H1 (cell line): ENCODE measurements around the gene ARHGEF6. TPM values are rescaled to one million over a fixed set of nuclear protein-coding genes. Genes with fewer than 3 reads are reported as not detected.

Experiments used
- CTCF ChIA-PET: fragments of 300-600 bp; sonication (Branson Sonifier 250); formaldehyde crosslinking; loops from one replicate; lab custom pipeline; 2021; ENCODE audit not compliant: partially characterized antibody; lab: Charles Lee
- POLR2A ChIA-PET: fragments of 300-600 bp; sonication (Branson Sonifier 250); formaldehyde crosslinking; loops from one replicate; lab custom pipeline; 2021; ENCODE audit warnings: inconsistent platforms; ENCODE audit not compliant: partially characterized antibody; lab: Charles Lee
- DNase-seq, 2 experiments: peaks; one replicate each; pipeline versions ENCODE4 v3.0.0 to v3.0.0-alpha.2; 2010 to 2022; ENCODE audit warnings: low spot score in 2 of 2, low read depth in 1 of 2, mixed read lengths in 1 of 2
- FAIRE-seq: peaks from 2 replicates; lab custom pipeline; 2011; peaks lifted over from hg19 to GRCh38; lab: Jason Lieb, UNC
- H2AFZ ChIP-seq: 2 replicates; pipeline ENCODE4 v1.8.1; 2012; ENCODE audit warnings: low read length, inconsistent platforms
- H2AK5ac ChIP-seq: 2 replicates; pipeline ENCODE4 v1.6.1; 2013; ENCODE audit warnings: low read depth, low read length
- H2BK120ac ChIP-seq: replicated peaks from 2 replicates; pipeline ENCODE3; 2013; ENCODE audit warnings: low read depth, low read length, inconsistent platforms
- H2BK12ac ChIP-seq: 2 replicates; pipeline ENCODE4 v1.6.1; 2013; ENCODE audit warnings: low read depth, low read length
- H2BK15ac ChIP-seq: 2 replicates; pipeline ENCODE4 v1.6.1; 2013; ENCODE audit warnings: low read length
- H2BK20ac ChIP-seq: 2 replicates; pipeline ENCODE4 v1.6.1; 2013; ENCODE audit warnings: low read length
- H2BK5ac ChIP-seq: 2 replicates; pipeline ENCODE4 v1.6.1; 2013; ENCODE audit warnings: low read depth, low read length
- H3K14ac ChIP-seq: 2 replicates; pipeline ENCODE4 v1.6.1; 2013; ENCODE audit warnings: inconsistent platforms; ENCODE audit not compliant: insufficient read length
- H3K18ac ChIP-seq: 2 replicates; pipeline ENCODE4 v1.6.1; 2013; ENCODE audit warnings: low read length; ENCODE audit errors: extremely low read depth
- H3K23ac ChIP-seq: 2 replicates; pipeline ENCODE4 v1.6.1; 2013; ENCODE audit warnings: inconsistent platforms; ENCODE audit not compliant: insufficient read length
- H3K23me2 ChIP-seq: 2 replicates; pipeline ENCODE4 v1.6.1; 2013; ENCODE audit warnings: low read depth, low read length
- H3K27ac ChIP-seq: 2 replicates; pipeline ENCODE4 v1.6.1; 2011; ENCODE audit warnings: low read depth, low read length, inconsistent platforms
- H3K27me3 ChIP-seq, 4 experiments: replicated peaks in 1 of 4; 1 replicate in 1 of 4; 2 replicates in 3 of 4; pipeline versions ENCODE4 v1.6.1 to v1.8.1; 2011 to 2013; ENCODE audit warnings: low read length in 3 of 4, mild to moderate bottlenecking in 3 of 4, inconsistent platforms in 2 of 4, mixed read lengths in 2 of 4, moderate library complexity in 1 of 4; ENCODE audit not compliant: control insufficient read depth in 3 of 4, insufficient read depth in 3 of 4; ENCODE audit errors: extremely low read depth in 1 of 4
- H3K36me3 ChIP-seq, 4 experiments: 2 replicates each; pipeline versions ENCODE4 v1.6.1 to v1.8.1; 2011 to 2013; ENCODE audit warnings: mild to moderate bottlenecking in 4 of 4, low read length in 3 of 4, moderate library complexity in 2 of 4, control low read depth in 1 of 4, inconsistent platforms in 1 of 4; ENCODE audit not compliant: insufficient read depth in 4 of 4, control insufficient read depth in 2 of 4
- H3K4ac ChIP-seq: replicated peaks from 2 replicates; pipeline ENCODE3; 2013; ENCODE audit warnings: low read length, low read depth, mixed read lengths, inconsistent platforms; ENCODE audit not compliant: insufficient read length
- H3K4me1 ChIP-seq, 4 experiments: replicated peaks in 1 of 4; 1 replicate in 1 of 4; 2 replicates in 3 of 4; pipeline versions ENCODE4 v1.6.1 to v1.8.1; 2011 to 2013; ENCODE audit warnings: low read length in 3 of 4, inconsistent platforms in 2 of 4, mixed read lengths in 1 of 4; ENCODE audit not compliant: insufficient read depth in 4 of 4, control insufficient read depth in 3 of 4
- H3K4me2 ChIP-seq, 2 experiments: 2 replicates each; pipeline versions ENCODE4 v1.6.1 to v1.8.1; 2011 to 2013; ENCODE audit warnings: low read depth in 2 of 2, low read length in 2 of 2, control low read depth in 1 of 2, inconsistent platforms in 1 of 2, mild to moderate bottlenecking in 1 of 2; ENCODE audit not compliant: insufficient read depth in 1 of 2
- H3K4me3 ChIP-seq, 4 experiments: fragments of 200-600, 300-600 bp in 1 of 4; sonication (generic), shearing (Covaris generic), sonication (Bioruptor Twin) in 1 of 4; 2 replicates each; pipeline versions ENCODE4 v1.5.1 to v1.8.1; 2011 to 2016; ENCODE audit warnings: low read length in 4 of 4, low read depth in 3 of 4, control low read depth in 2 of 4, inconsistent platforms in 2 of 4, mild to moderate bottlenecking in 2 of 4, mixed read lengths in 1 of 4, moderate library complexity in 1 of 4; ENCODE audit not compliant: insufficient read depth in 2 of 4; ENCODE audit errors: extremely low read depth in 1 of 4
- H3K56ac ChIP-seq: replicated peaks from 2 replicates; pipeline ENCODE3; 2013; ENCODE audit warnings: low read depth, mild to moderate bottlenecking, mixed read lengths, low read length, inconsistent platforms; ENCODE audit not compliant: insufficient read length
- H3K79me1 ChIP-seq: 2 replicates; pipeline ENCODE4 v1.6.1; 2013; ENCODE audit warnings: low read depth, low read length, control low read depth
- H3K79me2 ChIP-seq, 2 experiments: 2 replicates each; pipeline versions ENCODE4 v1.6.1 to v1.8.1; 2012 to 2013; ENCODE audit warnings: low read length in 2 of 2, mild to moderate bottlenecking in 2 of 2, inconsistent platforms in 1 of 2; ENCODE audit not compliant: insufficient read depth in 2 of 2, control insufficient read depth in 1 of 2
- H3K9ac ChIP-seq, 4 experiments: replicated peaks in 1 of 4; 1 replicate in 1 of 4; 2 replicates in 3 of 4; pipeline versions ENCODE4 v1.6.1 to v1.8.1; 2011 to 2013; ENCODE audit warnings: low read depth in 3 of 4, low read length in 3 of 4, control low read depth in 2 of 4, mild to moderate bottlenecking in 2 of 4, moderate library complexity in 2 of 4, inconsistent platforms in 1 of 4; ENCODE audit errors: extremely low read depth in 1 of 4
- H3K9me3 ChIP-seq, 2 experiments: 2 replicates each; pipeline versions ENCODE4 v1.6.1 to v1.8.1; 2012 to 2013; ENCODE audit warnings: mild to moderate bottlenecking in 2 of 2, moderate library complexity in 2 of 2, control low read depth in 1 of 2, inconsistent platforms in 1 of 2, low read depth in 1 of 2, low read length in 1 of 2, mixed read lengths in 1 of 2; ENCODE audit not compliant: insufficient read depth in 2 of 2
- H4K20me1 ChIP-seq, 2 experiments: replicated peaks in 1 of 2; 2 replicates each; pipeline versions ENCODE3 to v1.8.1; 2011 to 2013; ENCODE audit warnings: inconsistent platforms in 2 of 2, low read length in 2 of 2, mild to moderate bottlenecking in 1 of 2; ENCODE audit not compliant: insufficient read depth in 2 of 2, control insufficient read depth in 1 of 2
- H4K5ac ChIP-seq: 2 replicates; pipeline ENCODE4 v1.6.1; 2013; ENCODE audit warnings: low read length, low read depth, mixed read lengths, inconsistent platforms; ENCODE audit not compliant: insufficient read length
- H4K8ac ChIP-seq: 2 replicates; pipeline ENCODE4 v1.8.0; 2013; ENCODE audit warnings: mild to moderate bottlenecking, moderate library complexity, low read length, inconsistent platforms; ENCODE audit not compliant: insufficient read depth; ENCODE audit errors: extremely low read depth
- H4K91ac ChIP-seq: replicated peaks from 2 replicates; pipeline ENCODE3; 2013; ENCODE audit warnings: low read length, mixed read lengths, inconsistent platforms; ENCODE audit not compliant: insufficient read length
- BCL11A ChIP-seq, 2 experiments: IDR thresholded peaks; one replicate each; pipeline ENCODE4 v1.6.1; 2011; ENCODE audit warnings: low read depth in 2 of 2, low read length in 2 of 2, mild to moderate bottlenecking in 2 of 2
- CEBPB ChIP-seq: IDR thresholded peaks from 2 replicates; pipeline ENCODE4 v1.6.1; 2012; ENCODE audit warnings: low read depth, low read length
- E2F6 ChIP-seq: IDR thresholded peaks from 2 replicates; pipeline ENCODE4 v1.6.1; 2012; ENCODE audit warnings: inconsistent platforms
- EP300 ChIP-seq, 2 experiments: IDR thresholded peaks; 1 replicate in 1 of 2; 2 replicates in 1 of 2; pipeline ENCODE4 v1.6.1; 2011 to 2012; ENCODE audit warnings: low read depth in 2 of 2, low read length in 2 of 2, mild to moderate bottlenecking in 2 of 2, borderline replicate concordance in 1 of 2, inconsistent platforms in 1 of 2, moderate library complexity in 1 of 2
- NANOG ChIP-seq: IDR thresholded peaks from 2 replicates; pipeline ENCODE4 v1.6.1; 2011; ENCODE audit warnings: low read length, low read depth, mild to moderate bottlenecking, inconsistent platforms; ENCODE audit not compliant: insufficient read depth, poor library complexity, severe bottlenecking
- NRF1 ChIP-seq: IDR thresholded peaks from 2 replicates; pipeline ENCODE4 v1.6.1; 2011; ENCODE audit warnings: mild to moderate bottlenecking, low read depth, low read length, improper control_type of control experiment
- POLR2AphosphoS5 ChIP-seq: IDR thresholded peaks from 2 replicates; pipeline ENCODE4 v1.6.1; 2011; ENCODE audit warnings: low read depth, low read length
- RXRA ChIP-seq: IDR thresholded peaks from 2 replicates; pipeline ENCODE4 v1.6.1; 2011; ENCODE audit warnings: low read depth, mild to moderate bottlenecking, low read length, moderate library complexity; ENCODE audit not compliant: insufficient read depth
- SIN3A ChIP-seq, 2 experiments: IDR thresholded peaks in 1 of 2; conservative IDR thresholded peaks in 1 of 2; 2 replicates each; pipeline ENCODE4 v1.6.1; 2011 to 2012; ENCODE audit warnings: low read length in 2 of 2, improper control_type of control experiment in 1 of 2, low read depth in 1 of 2, mild to moderate bottlenecking in 1 of 2
- SP2 ChIP-seq: IDR thresholded peaks from 2 replicates; pipeline ENCODE4 v1.6.1; 2012; ENCODE audit warnings: mild to moderate bottlenecking, low read length, inconsistent platforms
- SUZ12 ChIP-seq: fragments of 200-600 bp; sonication (generic); IDR thresholded peaks from 2 replicates; pipeline ENCODE4 v1.6.1; 2012; ENCODE audit warnings: mild to moderate bottlenecking, inconsistent platforms, low read length, moderate library complexity, mixed read lengths
- TEAD4 ChIP-seq: IDR thresholded peaks from 2 replicates; pipeline ENCODE4 v1.6.1; 2012; ENCODE audit warnings: low read depth, low read length, inconsistent platforms, mixed read lengths
- WGBS, 2 experiments: shearing (Covaris generic) in 1 of 2; methylation state at CpG; one replicate each; pipeline versions ENCODE4 v1.1.6 to v1.1.7; 2013 to 2015; ENCODE audit warnings: low lambda C conversion rate in 2 of 2, mixed read lengths in 2 of 2, inconsistent platforms in 1 of 2, low coverage in 1 of 2, missing lambda C conversion rate in 1 of 2; ENCODE audit not compliant: insufficient replicate concordance in 2 of 2, insufficient coverage in 1 of 2, insufficient read length in 1 of 2; ENCODE audit errors: extremely low coverage in 1 of 2, missing lambda C conversion rate in 1 of 2; 5-methylcytosine and 5-hydroxymethylcytosine counted together
- polyA plus RNA-seq, 7 experiments: library from polyadenylated mRNA; depleted of rRNA in 3 of 7; stranded (reverse) in 5 of 7; unstranded in 2 of 7; fragments of >200 nt in 5 of 7; fragments of 200-250 nt in 2 of 7; gene quantifications; 1 replicate in 5 of 7; 2 replicates in 1 of 7; 4 replicates in 1 of 7; pipeline versions ENCODE4 v1.2.1 to v1.2.3, GENCODE V29; 2011 to 2013; ENCODE audit warnings: missing spikeins in 2 of 7, mixed read lengths in 2 of 7
- total RNA-seq: library from RNA; stranded (reverse); fragmentation: NEBNext Ultra II Directional; extraction: Animal tissue kit (Norgen Biotek cat#: 25700); gene quantifications from 2 replicates; pipeline ENCODE4 v1.2.1, GENCODE V29; 2021

The ARHGEF6 gene
- total and polyA plus RNA-seq, 2 of the 8 experiments (the other 6 are each of a cell fraction or from before 2014, with no cell fraction given), result 3.6 to 3.7 TPM

DNA sequence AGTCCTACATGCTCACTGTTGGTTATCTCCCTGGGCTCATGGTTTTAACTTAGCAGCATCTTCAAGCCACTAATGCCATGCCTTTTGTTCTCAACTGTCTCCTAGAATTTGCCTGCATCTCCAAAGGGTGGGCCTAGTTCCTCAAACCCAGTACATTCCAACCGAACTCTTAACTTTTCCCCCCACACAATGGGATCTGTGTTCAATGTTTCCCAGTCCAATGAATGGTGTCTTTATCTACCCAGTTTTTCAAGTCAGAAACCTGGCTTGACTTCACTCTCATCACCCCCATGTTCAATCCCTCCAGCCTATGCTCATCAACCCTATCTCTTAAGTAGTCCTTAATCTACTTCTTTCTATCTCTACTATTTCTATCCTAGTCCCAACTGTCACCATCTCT lies 119.8 kb downstream of the ARHGEF6 start:
- H2BK120ac ChIP-seq, result no peak overlapping the region
- no peaks in the 10 kb centered on the region for H3K79me2 ChIP-seq
- POLR2A ChIA-PET, result no interaction called here
- WGBS, 2 experiments, result 90% methylated on average over 1 of the region's 1 CpG; no CpG with 5 or more reads in 1 of the 2 experiments
- H3K9ac ChIP-seq, result no peak overlapping the region
- no peak overlapping the region for H3K27ac ChIP-seq
- no peak overlapping the region for H2BK15ac ChIP-seq
- no peaks in the 10 kb centered on the region for H3K4me1 ChIP-seq
- no peak overlapping the region for H4K5ac ChIP-seq
- no peak overlapping the region for H3K4me2 ChIP-seq
- no peaks in the 10 kb centered on the region for H3K27me3 ChIP-seq
- FAIRE-seq (no peak), DNase-seq (no peak)
- no peaks in the 10 kb centered on the region for H3K79me1 ChIP-seq
- no peak overlapping the region for H3K23ac ChIP-seq
- no peak overlapping the region for H2BK20ac ChIP-seq
- H2BK5ac ChIP-seq, result no peak overlapping the region
- H3K4me3 ChIP-seq, result no peak overlapping the region
- no peak overlapping the region for H3K18ac ChIP-seq
- CTCF ChIA-PET, result no interaction called here
- no peaks in the 10 kb centered on the region; a peak in 1 of 8 replicates for H3K36me3 ChIP-seq
- H2AFZ ChIP-seq, result no peak overlapping the region
- H2BK12ac ChIP-seq, result no peak overlapping the region
- no peaks in the 10 kb centered on the region for H3K23me2 ChIP-seq
- peaks cover 0 to 3% of the 10 kb centered on the region in 2 experiments; a peak in 1 of 4 replicates for H3K9me3 ChIP-seq
- no peak overlapping the region for H2AK5ac ChIP-seq
- no peak overlapping the region for H3K56ac ChIP-seq
- no peak overlapping the region for H4K91ac ChIP-seq
- H3K4ac ChIP-seq, result no peak overlapping the region
- no peaks in the 10 kb centered on the region for H4K20me1 ChIP-seq
- no peak overlapping the region for H3K14ac ChIP-seq
- H4K8ac ChIP-seq, result no peak overlapping the region
- TF ChIP-seq SUZ12 (no peak), NRF1 (no peak), CEBPB (no peak), SIN3A (conservative IDR thresholded peaks at IDR 0.05 in 1 of 2, IDR thresholded peaks at IDR 0.05 in 1 of 2; ENCODE audit: low read depth in 1 of 2, low read length in 2 of 2) (no peak), POLR2AphosphoS5 (no peak), NANOG (no peak), SP2 (no peak), TEAD4 (no peak), RXRA (no peak), E2F6 (no peak), BCL11A (IDR thresholded peaks at IDR 0.05; ENCODE audit: low read depth in 2 of 2, low read length in 2 of 2) (no peak), EP300 (IDR thresholded peaks at IDR 0.05; ENCODE audit: borderline replicate concordance in 1 of 2, low read depth in 2 of 2, low read length in 2 of 2) (no peak)
